HCT116 (cell line): ENCODE results near the gene SND1. TPM values are rescaled to one million over a fixed set of nuclear protein-coding genes. Genes with fewer than 3 reads are reported as not detected.
"Not testable (repeated sequence)": the region's sequence is repeated elsewhere in the genome, so short reads cannot be mapped to it uniquely, and the experiment has no call there.

Source experiments
- ATAC-seq: fragments of 200-7000 bp; cut with Tn5 transposase; 2 replicates; pipeline ENCODE4 v1.9.1; 2020; ENCODE audit warnings: mild to moderate bottlenecking, moderate library complexity
- BruUV-seq: library from RNA; stranded (reverse); fragments of 400-500 nt; replicated peaks from 2 replicates; lab custom pipeline; 2021; lab: Mats Ljungman, UMichigan
- CTCF ChIA-PET: fragments of 300-600 bp; sonication (Branson Sonifier 250); formaldehyde crosslinking; loops from one replicate; lab custom pipeline; 2021; ENCODE audit warnings: antibody characterized with exemption; lab: Charles Lee
- POLR2A ChIA-PET: fragments of 300-600, 350-600 bp; sonication (Branson Sonifier 250); formaldehyde crosslinking; loops from one replicate; lab custom pipeline; 2021; ENCODE audit warnings: antibody characterized with exemption; lab: Charles Lee
- RAD21 ChIA-PET, 2 experiments: fragments of 300-600 bp; sonication (Branson Sonifier 250); formaldehyde crosslinking; loops; one replicate each; lab custom pipeline; 2023; ENCODE audit warnings: low total read pairs in 2 of 2; ENCODE audit not compliant: uncharacterized antibody in 2 of 2, unreplicated experiment in 2 of 2, low non-redundant PET in 1 of 2; lab: Charles Lee
- DNase-seq: peaks from one replicate; pipeline ENCODE4 v3.0.0-alpha.2; 2010; ENCODE audit warnings: low read depth, low spot score
- H2AFZ ChIP-seq: fragments of 200-600 bp; shearing (Covaris generic), sonication (generic); 2 replicates; pipeline ENCODE4 v1.6.1; 2017; ENCODE audit warnings: low read depth, mixed run types, mixed read lengths, antibody characterized with exemption, low read length; ENCODE audit not compliant: poor library complexity, severe bottlenecking
- H3K27ac ChIP-seq: 2 replicates; pipeline ENCODE4 v1.5.1; 2012; ENCODE audit warnings: low read depth, low read length
- H3K27me3 ChIP-seq: fragments of 200-600 bp; sonication (generic); 2 replicates; pipeline ENCODE4 v1.6.1; 2016; ENCODE audit warnings: mixed run types, low read length, mixed read lengths; ENCODE audit not compliant: insufficient read depth
- H3K36me3 ChIP-seq, 2 experiments: fragments of 200-500 bp in 1 of 2; fragments of 200-600 bp in 1 of 2; sonication (Bioruptor generic) in 1 of 2; sonication (generic) in 1 of 2; 2 replicates each; pipeline versions ENCODE4 v1.5.1 to v1.6.1; 2014 to 2016; ENCODE audit warnings: low read length in 2 of 2, inconsistent platforms in 1 of 2, mixed read lengths in 1 of 2, mixed run types in 1 of 2; ENCODE audit not compliant: insufficient read depth in 2 of 2, control insufficient read depth in 1 of 2
- H3K4me1 ChIP-seq, 2 experiments: fragments of 200-600 bp in 1 of 2; sonication (generic) in 1 of 2; 2 replicates each; pipeline versions ENCODE4 v1.5.1 to v1.6.1; 2012 to 2017; ENCODE audit warnings: low read length in 2 of 2, inconsistent platforms in 1 of 2, mild to moderate bottlenecking in 1 of 2, mixed read lengths in 1 of 2, mixed run types in 1 of 2, moderate library complexity in 1 of 2; ENCODE audit not compliant: insufficient read depth in 2 of 2, control insufficient read depth in 1 of 2
- H3K4me2 ChIP-seq: fragments of 200-600 bp; sonication (generic); 2 replicates; pipeline ENCODE4 v1.6.1; 2017; ENCODE audit warnings: mixed run types, low read length, mixed read lengths
- H3K4me3 ChIP-seq, 2 experiments: fragments of 200-600 bp in 1 of 2; sonication (generic) in 1 of 2; replicated peaks in 1 of 2; 2 replicates each; pipeline ENCODE4 v1.5.1; 2011 to 2016; ENCODE audit warnings: low read length in 2 of 2, control low read depth in 1 of 2, low read depth in 1 of 2, mild to moderate bottlenecking in 1 of 2, mixed read lengths in 1 of 2, mixed run types in 1 of 2
- H3K79me2 ChIP-seq: fragments of 200-600 bp; sonication (generic); 2 replicates; pipeline ENCODE4 v1.6.1; 2017; ENCODE audit warnings: mild to moderate bottlenecking, mixed run types, low read length, moderate library complexity, mixed read lengths; ENCODE audit not compliant: insufficient read depth
- H3K9ac ChIP-seq: fragments of 200-600 bp; sonication (generic); 2 replicates; pipeline ENCODE4 v1.6.1; 2016; ENCODE audit warnings: low read length, mixed read lengths
- H3K9me2 ChIP-seq: fragments of 200-600 bp; sonication (generic), shearing (Covaris generic); 2 replicates; pipeline ENCODE4 v1.6.1; 2017; ENCODE audit warnings: mixed run types, mild to moderate bottlenecking, moderate library complexity; ENCODE audit not compliant: insufficient read depth
- H3K9me3 ChIP-seq, 2 experiments: fragments of 200-500 bp in 1 of 2; fragments of 200-600 bp in 1 of 2; sonication (Bioruptor generic) in 1 of 2; sonication (generic) in 1 of 2; 2 replicates each; pipeline ENCODE4 v1.6.1; 2014 to 2017; ENCODE audit warnings: low read length in 2 of 2, mixed read lengths in 2 of 2, inconsistent platforms in 1 of 2, low read depth in 1 of 2, mild to moderate bottlenecking in 1 of 2, mixed run types in 1 of 2, moderate library complexity in 1 of 2; ENCODE audit not compliant: control insufficient read depth in 1 of 2, insufficient read depth in 1 of 2
- H4K20me1 ChIP-seq: fragments of 200-600 bp; sonication (generic), shearing (Covaris generic); 2 replicates; pipeline ENCODE4 v1.6.1; 2017; ENCODE audit warnings: mixed run types, mild to moderate bottlenecking, moderate library complexity; ENCODE audit not compliant: insufficient read depth
- SIN3A ChIP-seq: IDR thresholded peaks from 2 replicates; pipeline ENCODE4 v1.6.1; 2012; ENCODE audit warnings: low read depth
- intact Hi-C: fragments of 100-400 bp; cut with micrococcal nuclease; formaldehyde crosslinking; loops from 2 replicates; pipeline ENCODE4 v1.10.0; 2022
- total RNA-seq: library from RNA; stranded (reverse); gene quantifications from one replicate; pipeline ENCODE4 v1.2.1, GENCODE V29; 2021; ENCODE audit not compliant: unreplicated experiment
- TF ChIP-seq, protein P1 (sequence below), 3 experiments: fragments of 200-600 bp in 1 of 3; sonication (generic) in 1 of 3; IDR thresholded peaks in 2 of 3; conservative IDR thresholded peaks in 1 of 3; 2 replicates each; pipeline ENCODE4 v1.5.1; 2012 to 2017; ENCODE audit warnings: low read depth in 2 of 3, low read length in 2 of 3, antibody characterized with exemption in 1 of 3, borderline replicate concordance in 1 of 3, control low read depth in 1 of 3, mild to moderate bottlenecking in 1 of 3, mixed read lengths in 1 of 3, mixed run types in 1 of 3, moderate library complexity in 1 of 3; ENCODE audit not compliant: insufficient read depth in 1 of 3

Gene SND1
- total RNA-seq, 1 experiment from 2014 or later, result 169 TPM

DNA sequence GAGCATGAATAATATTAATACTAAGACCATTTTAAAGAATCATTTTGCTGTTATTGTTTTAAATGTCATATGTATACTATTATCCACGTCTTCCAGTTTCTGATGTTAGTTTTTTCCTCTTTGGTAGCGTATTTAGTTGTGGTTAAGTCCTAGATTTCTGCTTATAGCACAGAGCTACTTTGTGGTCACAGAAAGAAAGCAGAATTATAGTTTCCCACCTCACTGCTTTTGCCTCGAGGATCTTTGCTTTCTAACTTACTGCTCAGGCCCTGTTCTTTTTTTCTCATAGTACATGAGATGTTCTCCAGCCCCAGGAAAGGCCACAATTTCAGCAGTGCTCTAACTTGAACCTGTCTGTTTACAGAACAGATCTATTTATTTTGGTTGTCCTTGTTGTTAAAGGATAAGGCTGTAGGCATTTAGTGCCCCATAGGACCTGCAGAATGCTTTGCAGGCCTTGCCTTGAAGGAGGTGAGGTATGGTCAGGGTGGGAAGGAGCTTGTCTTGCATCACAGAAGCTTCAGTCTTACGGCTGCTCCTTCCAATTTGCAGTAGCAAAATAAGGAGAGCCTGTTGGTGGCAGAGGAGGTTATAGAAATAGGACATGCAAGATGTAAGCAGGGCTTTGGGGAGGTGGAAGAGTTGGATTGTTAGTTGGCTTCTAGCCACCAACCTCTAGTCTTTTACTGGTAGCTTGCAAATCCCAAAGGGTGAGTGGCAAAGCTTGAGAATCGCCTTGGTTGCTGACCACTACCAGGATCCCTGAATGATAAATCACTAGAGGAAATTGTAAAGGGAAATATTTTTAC, 250.1 kb downstream of the SND1 start (continued):
- TF ChIP-seq, protein P1, sequence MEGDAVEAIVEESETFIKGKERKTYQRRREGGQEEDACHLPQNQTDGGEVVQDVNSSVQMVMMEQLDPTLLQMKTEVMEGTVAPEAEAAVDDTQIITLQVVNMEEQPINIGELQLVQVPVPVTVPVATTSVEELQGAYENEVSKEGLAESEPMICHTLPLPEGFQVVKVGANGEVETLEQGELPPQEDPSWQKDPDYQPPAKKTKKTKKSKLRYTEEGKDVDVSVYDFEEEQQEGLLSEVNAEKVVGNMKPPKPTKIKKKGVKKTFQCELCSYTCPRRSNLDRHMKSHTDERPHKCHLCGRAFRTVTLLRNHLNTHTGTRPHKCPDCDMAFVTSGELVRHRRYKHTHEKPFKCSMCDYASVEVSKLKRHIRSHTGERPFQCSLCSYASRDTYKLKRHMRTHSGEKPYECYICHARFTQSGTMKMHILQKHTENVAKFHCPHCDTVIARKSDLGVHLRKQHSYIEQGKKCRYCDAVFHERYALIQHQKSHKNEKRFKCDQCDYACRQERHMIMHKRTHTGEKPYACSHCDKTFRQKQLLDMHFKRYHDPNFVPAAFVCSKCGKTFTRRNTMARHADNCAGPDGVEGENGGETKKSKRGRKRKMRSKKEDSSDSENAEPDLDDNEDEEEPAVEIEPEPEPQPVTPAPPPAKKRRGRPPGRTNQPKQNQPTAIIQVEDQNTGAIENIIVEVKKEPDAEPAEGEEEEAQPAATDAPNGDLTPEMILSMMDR (IDR thresholded peaks at IDR 0.05 in 2 of 3, conservative IDR thresholded peaks at IDR 0.05 in 1 of 3; ENCODE audit: borderline replicate concordance in 1 of 3, insufficient read depth in 1 of 3, low read depth in 2 of 3, low read length in 2 of 3), result no peak
- TF ChIP-seq SIN3A, result no peak
- TF ChIP-seq, all 23 proteins: peak for 0

DNA sequence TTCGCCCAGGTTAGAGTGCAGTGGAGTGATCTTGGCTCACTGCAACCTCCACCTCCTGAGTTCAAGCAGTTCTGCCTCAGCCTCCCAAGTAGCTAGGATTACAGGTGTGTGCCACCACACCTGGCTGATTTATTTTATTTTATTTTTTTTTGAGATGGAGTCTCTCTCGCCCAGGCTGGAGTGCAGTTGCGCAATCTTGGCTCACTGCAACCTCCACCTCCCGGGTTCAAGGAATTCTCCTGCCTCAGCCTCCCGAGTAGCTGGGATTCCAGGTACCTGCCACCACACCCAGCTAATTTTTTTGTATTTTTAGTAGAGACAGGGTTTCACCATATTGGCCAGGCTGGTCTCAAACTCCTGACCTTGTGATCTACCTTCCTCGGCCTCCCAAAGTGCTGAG, 250.8 kb downstream of the SND1 start:
- H3K4me1 ChIP-seq, result peaks cover 0 to 16% of the 10 kb centered on the region in 2 experiments; a peak in 2 of 4 replicates
- DNase-seq, intact Hi-C loops, RAD21 ChIA-PET, H2AFZ ChIP-seq, H3K27me3 ChIP-seq, H3K27ac ChIP-seq, ATAC-seq, H4K20me1 ChIP-seq, POLR2A ChIA-PET, CTCF ChIA-PET, BruUV-seq, H3K4me3 ChIP-seq, H3K9ac ChIP-seq, H3K4me2 ChIP-seq, H3K36me3 ChIP-seq, H3K9me2 ChIP-seq, H3K9me3 ChIP-seq: not testable (repeated sequence)
- peaks cover 24% of the 10 kb centered on the region; the same call in 1 of the 2 replicates for H3K79me2 ChIP-seq
